HK-2 (cell line): Measurements from ENCODE around the gene SLAMF1.
A peak's percentile ranks its signal among the peaks of the same experiment; 100 is the strongest.

Experiments
- DNase-seq: peaks from one replicate; pipeline ENCODE4 v3.0.0-alpha.2; 2018; ENCODE audit not compliant: unreplicated experiment

Gene SLAMF1

GRCh38 chr1:160625321-160625720, 21.5 kb downstream of the SLAMF1 start:
- no peak for DNase-seq

GRCh38 chr1:160624464-160624863, 22.4 kb downstream of the SLAMF1 start:
- no peak for DNase-seq

- DNase-seq = no peak
These were observed 23.0 kb downstream of the SLAMF1 start for GRCh38 chr1:160623862-160624261.

GRCh38 chr1:160623227-160623633, 23.6 kb downstream of the SLAMF1 start:
- DNase-seq = no peak

- DNase-seq = no peak
These were observed 24.2 kb downstream of the SLAMF1 start for GRCh38 chr1:160622501-160623226.

GRCh38 chr1:160621633-160622413, 25.0 kb downstream of the SLAMF1 start:
- DNase-seq = no peak

GRCh38 chr1:160620942-160621632, 25.8 kb downstream of the SLAMF1 start:
- DNase-seq = no peak

- DNase-seq = no peak
These were observed 27.0 kb downstream of the SLAMF1 start for GRCh38 chr1:160619742-160620277.

- DNase-seq = peak; percentile 4
These were observed 28.0 kb downstream of the SLAMF1 start for GRCh38 chr1:160618763-160619274.

- no peak for DNase-seq
These were observed 28.5 kb downstream of the SLAMF1 start for GRCh38 chr1:160618327-160618726.

GRCh38 chr1:160615660-160616059, 31.2 kb downstream of the SLAMF1 start:
- DNase-seq = no peak

- DNase-seq = no peak
These were observed 32.4 kb downstream of the SLAMF1 start for GRCh38 chr1:160614410-160614809.

GRCh38 chr1:160612613-160613218, 34.1 kb downstream of the SLAMF1 start:
- DNase-seq = no peak

GRCh38 chr1:160610569-160611242, 36.1 kb downstream of the SLAMF1 start:
- DNase-seq = no peak

GRCh38 chr1:160608941-160609340, 37.9 kb downstream of the SLAMF1 start:
- DNase-seq = no peak

- DNase-seq = no peak
These were observed 38.3 kb downstream of the SLAMF1 start for GRCh38 chr1:160608514-160608913.

GRCh38 chr1:160608057-160608456, 38.8 kb downstream of the SLAMF1 start:
- no peak for DNase-seq

GRCh38 chr1:160607672-160608032, 39.2 kb downstream of the SLAMF1 start:
- no peak for DNase-seq

- DNase-seq = peak; percentile 43
These were observed 39.7 kb downstream of the SLAMF1 start for GRCh38 chr1:160607011-160607671.

- no peak for DNase-seq
These were observed 40.2 kb downstream of the SLAMF1 start for GRCh38 chr1:160606611-160607010.
